ENCODE data around the gene DUSP5. TPM values are rescaled to one million over a fixed set of nuclear protein-coding genes. Genes with fewer than 3 reads are reported as not detected.

The DUSP5 gene
- total RNA-seq, 4 donors from 2014 or later = 0.75 to 2.8 (median 2.5) TPM; not detected in 1

GRCh38 chr10:110502072-110502845, 4.6 kb downstream of the DUSP5 start:
- no peak overlapping the region for H3K4me3 ChIP-seq
- intact Hi-C loops (cut with DNase I; ENCODE audit: low total_unique reads) (loop anchor here (5.0 kb wide), 1 partner anchor 150 kb away; no protein-coding TSS in a partner anchor), in situ Hi-C loops (cut with MboI; ENCODE audit: low sequenced_read_pairs in 4 of 4) (no loop called here)
- no peaks in the 10 kb centered on the region for H3K36me3 ChIP-seq
- peaks cover 8 to 30% of the 10 kb centered on the region in 2 donors for H3K4me1 ChIP-seq
- peak overlapping the region; percentile 11 to 74 (median 47) for H3K27ac ChIP-seq
- H3K9me3 ChIP-seq = no peaks in the 10 kb centered on the region
- no peak for DNase-seq
- ATAC-seq = no peak
- TF ChIP-seq CTCF (IDR thresholded peaks at IDR 0.05 in 4 of 5, conservative IDR thresholded peaks at IDR 0.05 in 1 of 5) = no peak
- TF ChIP-seq POLR2A (IDR thresholded peaks at IDR 0.05) = no peak
- peaks cover 8% of the 10 kb centered on the region in 3 donors for H3K27me3 ChIP-seq

- intact Hi-C loops (cut with DNase I; ENCODE audit: low total_unique reads) = loop anchor here (5.0 kb wide), 1 partner anchor 151 kb away; no protein-coding TSS in a partner anchor
- no peak overlapping the region for H3K4me3 ChIP-seq
- peak in 1 of 2 donors; percentile 40 for DNase-seq
Observed at GRCh38 chr10:110502851-110503301, 5.2 kb downstream of the DUSP5 start.

GRCh38 chr10:110503528-110504110, 5.9 kb downstream of the DUSP5 start:
- DNase-seq (no peak), ATAC-seq (no peak)
- peak overlapping the region; percentile 3 to 74 (median 50) for H3K27ac ChIP-seq
- H3K4me3 ChIP-seq = no peak overlapping the region
- TF ChIP-seq CTCF (IDR thresholded peaks at IDR 0.05 in 4 of 5, conservative IDR thresholded peaks at IDR 0.05 in 1 of 5) (no peak), POLR2A (IDR thresholded peaks at IDR 0.05) (no peak)
- H3K36me3 ChIP-seq = no peaks in the 10 kb centered on the region
- intact Hi-C loops (cut with DNase I; ENCODE audit: low total_unique reads) (loop anchor here (5.0 kb wide), 1 partner anchor 151 kb away; no protein-coding TSS in a partner anchor), in situ Hi-C loops (cut with MboI; ENCODE audit: low sequenced_read_pairs in 4 of 4) (no loop called here)
- no peaks in the 10 kb centered on the region for H3K9me3 ChIP-seq
- H3K4me1 ChIP-seq = peaks cover 5 to 30% of the 10 kb centered on the region in 2 donors
- peaks cover 3 to 4% (median 4%) of the 10 kb centered on the region in 3 donors for H3K27me3 ChIP-seq

More at GRCh38 chr10:110502851-110503301, 5.2 kb downstream of the DUSP5 start:
- peaks cover 8 to 30% of the 10 kb centered on the region in 2 donors for H3K4me1 ChIP-seq
- no peak for TF ChIP-seq POLR2A (IDR thresholded peaks at IDR 0.05)
- no peak for TF ChIP-seq CTCF (IDR thresholded peaks at IDR 0.05 in 4 of 5, conservative IDR thresholded peaks at IDR 0.05 in 1 of 5)
- peaks cover 6 to 8% (median 8%) of the 10 kb centered on the region in 3 donors for H3K27me3 ChIP-seq
- H3K9me3 ChIP-seq = no peaks in the 10 kb centered on the region
- ATAC-seq = no peak
- H3K27ac ChIP-seq = peak overlapping the region; percentile 11 to 74 (median 47)
- H3K36me3 ChIP-seq = no peaks in the 10 kb centered on the region
- in situ Hi-C loops (cut with MboI; ENCODE audit: low sequenced_read_pairs in 4 of 4) = no loop called here

- in situ Hi-C loops (cut with MboI; ENCODE audit: low sequenced_read_pairs in 4 of 4) = no loop called here
- peak overlapping the region; percentile 3 to 74 (median 50) for H3K27ac ChIP-seq
- no peaks in the 10 kb centered on the region for H3K9me3 ChIP-seq
- DNase-seq = peak in 1 of 2 donors; percentile 28
- no peaks in the 10 kb centered on the region for H3K36me3 ChIP-seq
- peak; percentile 46 to 51 for ATAC-seq
- H3K4me1 ChIP-seq = peaks cover 8 to 36% of the 10 kb centered on the region in 2 donors
- intact Hi-C loops (cut with DNase I; ENCODE audit: low total_unique reads) = loop anchor here (5.0 kb wide), 1 partner anchor 152 kb away; no protein-coding TSS in a partner anchor
- TF ChIP-seq POLR2A (IDR thresholded peaks at IDR 0.05) (no peak), CTCF (IDR thresholded peaks at IDR 0.05 in 4 of 5, conservative IDR thresholded peaks at IDR 0.05 in 1 of 5) (no peak)
- H3K27me3 ChIP-seq = no peaks in the 10 kb centered on the region
- no peak overlapping the region for H3K4me3 ChIP-seq
Observed at GRCh38 chr10:110504111-110504735, 6.5 kb downstream of the DUSP5 start.
